Measurements from ENCODE around the gene CAMK1D.

CAMK1D gene

GRCh38 chr10:12602521-12602920, 253.2 kb downstream of the CAMK1D start:
- DNase-seq = no peak

- DNase-seq = no peak
Observed at GRCh38 chr10:12603766-12604470, 254.6 kb downstream of the CAMK1D start.

- peak in 3 of 4 experiments; percentile 14 to 50 (median 50) for DNase-seq
Observed at GRCh38 chr10:12605580-12606405, 256.4 kb downstream of the CAMK1D start.

GRCh38 chr10:12606461-12606860, 257.1 kb downstream of the CAMK1D start:
- no peak for DNase-seq

GRCh38 chr10:12608761-12609160, 259.4 kb downstream of the CAMK1D start:
- no peak for DNase-seq

GRCh38 chr10:12609435-12609834, 260.1 kb downstream of the CAMK1D start:
- no peak for DNase-seq

GRCh38 chr10:12613136-12613535, 263.8 kb downstream of the CAMK1D start:
- DNase-seq = no peak

GRCh38 chr10:12614177-12614995, 265.0 kb downstream of the CAMK1D start:
- no peak for DNase-seq

GRCh38 chr10:12615296-12616220, 266.2 kb downstream of the CAMK1D start:
- no peak for DNase-seq

- no peak for DNase-seq
Observed at GRCh38 chr10:12617191-12618175, 268.1 kb downstream of the CAMK1D start.

GRCh38 chr10:12622016-12622415, 272.7 kb downstream of the CAMK1D start:
- no peak for DNase-seq

- DNase-seq = no peak
Observed at GRCh38 chr10:12622691-12623090, 273.3 kb downstream of the CAMK1D start.

GRCh38 chr10:12625393-12626023, 276.2 kb downstream of the CAMK1D start:
- no peak for DNase-seq

GRCh38 chr10:12628153-12628552, 278.8 kb downstream of the CAMK1D start:
- DNase-seq = no peak

GRCh38 chr10:12628964-12629766, 279.8 kb downstream of the CAMK1D start:
- no peak for DNase-seq

- no peak for DNase-seq
Observed at GRCh38 chr10:12629767-12630165, 280.4 kb downstream of the CAMK1D start.

- no peak for DNase-seq
Observed at GRCh38 chr10:12631216-12631615, 281.9 kb downstream of the CAMK1D start.

- DNase-seq = no peak
Observed at GRCh38 chr10:12631787-12632562, 282.6 kb downstream of the CAMK1D start.

Measured in activated naive CD4-positive, alpha-beta T cell (primary cell).